GM19455 (cell line): Measurements from ENCODE around the gene ARL2BP.
"Not testable (repeated sequence)": the region's sequence is repeated elsewhere in the genome, so short reads cannot be mapped to it uniquely, and the experiment has no call there.

ENCODE experiments used
- ATAC-seq: cut with Tn5 transposase; IDR thresholded peaks from one replicate; pipeline ENCODE4 v1.9.1; 2021; ENCODE audit not compliant: unreplicated experiment

ARL2BP gene

GRCh38 chr16:57263541-57264351 lies 18.7 kb downstream of the ARL2BP start:
- no peak for ATAC-seq

- no peak for ATAC-seq
Observed at GRCh38 chr16:57264381-57264780, 19.3 kb downstream of the ARL2BP start.

- no peak for ATAC-seq
Observed at GRCh38 chr16:57264950-57265371, 19.9 kb downstream of the ARL2BP start.

GRCh38 chr16:57265850-57266530 lies 20.9 kb downstream of the ARL2BP start:
- ATAC-seq, result no peak

GRCh38 chr16:57266531-57267260 lies 21.6 kb downstream of the ARL2BP start:
- ATAC-seq, result no peak

- ATAC-seq, result not testable (repeated sequence)
Observed at GRCh38 chr16:57267343-57267742, 22.3 kb downstream of the ARL2BP start.

GRCh38 chr16:57268804-57269800 lies 24.0 kb downstream of the ARL2BP start:
- ATAC-seq, result no peak

- no peak for ATAC-seq
Observed at GRCh38 chr16:57270221-57271062, 25.4 kb downstream of the ARL2BP start.

- ATAC-seq, result no peak
Observed at GRCh38 chr16:57271063-57271345, 25.9 kb downstream of the ARL2BP start.

- ATAC-seq, result no peak
Observed at GRCh38 chr16:57271867-57272495, 26.9 kb downstream of the ARL2BP start.

GRCh38 chr16:57273359-57273758 lies 28.3 kb downstream of the ARL2BP start:
- ATAC-seq, result no peak

GRCh38 chr16:57273826-57274225 lies 28.8 kb downstream of the ARL2BP start:
- no peak for ATAC-seq

- ATAC-seq, result not testable (repeated sequence)
Observed at GRCh38 chr16:57275946-57276345, 30.9 kb downstream of the ARL2BP start.

- ATAC-seq, result no peak
Observed at GRCh38 chr16:57276596-57276995, 31.5 kb downstream of the ARL2BP start.

GRCh38 chr16:57277586-57277985 lies 32.5 kb downstream of the ARL2BP start:
- no peak for ATAC-seq

- no peak for ATAC-seq
Observed at GRCh38 chr16:57278494-57278893, 33.4 kb downstream of the ARL2BP start.

GRCh38 chr16:57279780-57280638 lies 35.0 kb downstream of the ARL2BP start:
- no peak for ATAC-seq

- no peak for ATAC-seq
Observed at GRCh38 chr16:57281791-57282190, 36.7 kb downstream of the ARL2BP start.
